Mucosa of descending colon (tissue), 3 donors: Measurements from ENCODE around the gene LIG3. TPM values are rescaled to one million over a fixed set of nuclear protein-coding genes. Genes with fewer than 3 reads are reported as not detected.

Experiments
- ATAC-seq: fragments of 200-7000 bp; cut with Tn5 transposase; one replicate; pipeline ENCODE4 v1.9.1; 2020; ENCODE audit warnings: mild to moderate bottlenecking, moderate library complexity
- DNase-seq, 3 donors: peaks; one replicate each; pipeline ENCODE4 v3.0.0-alpha.2; 2020
- H3K36me3 ChIP-seq: fragments of 200-600 bp; one replicate; pipeline ENCODE4 v1.8.0; 2021; ENCODE audit warnings: low read depth, mild to moderate bottlenecking
- H3K4me1 ChIP-seq: fragments of 200-600 bp; one replicate; pipeline ENCODE4 v1.8.0; 2021; ENCODE audit warnings: low read depth, mild to moderate bottlenecking
- H3K4me3 ChIP-seq: fragments of 200-600 bp; one replicate; pipeline ENCODE4 v1.8.0; 2021; ENCODE audit warnings: mild to moderate bottlenecking
- H3K9me3 ChIP-seq: fragments of 200-600 bp; one replicate; pipeline ENCODE4 v1.8.0; 2021; ENCODE audit warnings: mild to moderate bottlenecking
- CTCF ChIP-seq: fragments of 200-600 bp; IDR thresholded peaks from one replicate; pipeline ENCODE4 v1.8.0; 2022; ENCODE audit warnings: antibody characterized with exemption, mild to moderate bottlenecking
- intact Hi-C, 2 donors: fragments of 100-400 bp; cut with DNase I in 1 of 2; cut with micrococcal nuclease in 1 of 2; formaldehyde crosslinking; loops; one replicate each; pipeline versions ENCODE4 v1.11.0 to v1.11.1; 2022; cut with DNase I, micrococcal nuclease
- total RNA-seq, 3 donors: library from RNA; stranded (reverse); fragmentation: NEBNext Ultra II Directional in 2 of 3; extraction: Animal tissue kit (Norgen Biotek cat#: 25700) in 2 of 3; gene quantifications; one replicate each; pipeline versions ENCODE4 v1.2.1 to v1.2.4, GENCODE V29; 2021 to 2023
- donor health status: DM: no; HTN: no; CAD: no; lungs with moderate emphysema.
- donor health status: DM: no; HTN: no; CAD: no.
- donor health status: DM: no; HTN: yes; CAD: no.

The LIG3 gene
- total RNA-seq, 3 donors from 2014 or later, result 29.4 to 48.9 (median 35.3) TPM

GRCh38 chr17:34987232-34987631, 6.9 kb downstream of the LIG3 start:
- ATAC-seq (peak; percentile 55), DNase-seq (no peak)
- peaks cover 11% of the 10 kb centered on the region for H3K4me1 ChIP-seq
- peaks cover 5% of the 10 kb centered on the region for H3K36me3 ChIP-seq
- no peaks in the 10 kb centered on the region for H3K9me3 ChIP-seq
- H3K4me3 ChIP-seq, result no peak overlapping the region
- no peak for TF ChIP-seq CTCF
- intact Hi-C loops, result no loop called here

GRCh38 chr17:34988644-34989043, 8.3 kb downstream of the LIG3 start:
- intact Hi-C loops, result no loop called here
- H3K36me3 ChIP-seq, result peaks cover 5% of the 10 kb centered on the region

GRCh38 chr17:34989473-34989872, 9.2 kb downstream of the LIG3 start:
- DNase-seq (no peak), ATAC-seq (no peak)
- peaks cover 6% of the 10 kb centered on the region for H3K36me3 ChIP-seq
- H3K9me3 ChIP-seq, result no peaks in the 10 kb centered on the region
- TF ChIP-seq CTCF, result no peak
- H3K4me1 ChIP-seq, result peaks cover 11% of the 10 kb centered on the region
- intact Hi-C loops, result no loop called here
- H3K4me3 ChIP-seq, result no peak overlapping the region

More at GRCh38 chr17:34988644-34989043, 8.3 kb downstream of the LIG3 start:
- ATAC-seq (no peak), DNase-seq (no peak)
- H3K4me3 ChIP-seq, result no peak overlapping the region
- peaks cover 11% of the 10 kb centered on the region for H3K4me1 ChIP-seq
- no peak for TF ChIP-seq CTCF
- no peaks in the 10 kb centered on the region for H3K9me3 ChIP-seq

GRCh38 chr17:34990921-34991365, 10.6 kb downstream of the LIG3 start:
- peaks cover 11% of the 10 kb centered on the region for H3K4me1 ChIP-seq
- H3K36me3 ChIP-seq, result peaks cover 8% of the 10 kb centered on the region
- intact Hi-C loops, result loop anchor here in 1 of 2 donors (10.0 kb wide), 1 partner anchor 104 kb away; no protein-coding TSS in a partner anchor
- no peaks in the 10 kb centered on the region for H3K9me3 ChIP-seq
- H3K4me3 ChIP-seq, result no peak overlapping the region
- TF ChIP-seq CTCF, result no peak
- ATAC-seq, result peak; percentile 85
- DNase-seq, result peak in 1 of 3 donors; percentile 57

GRCh38 chr17:34991606-34992005, 11.3 kb downstream of the LIG3 start:
- intact Hi-C loops, result loop anchor here in 1 of 2 donors (10.0 kb wide), 1 partner anchor 103 kb away; no protein-coding TSS in a partner anchor
- Histone ChIP-seq H3K4me1 (peaks cover 11% of the 10 kb centered on the region), H3K9me3 (no peaks in the 10 kb centered on the region), H3K36me3 (peaks cover 8% of the 10 kb centered on the region), H3K4me3 (no peak overlapping the region)
- DNase-seq (no peak), ATAC-seq (no peak)
- no peak for TF ChIP-seq CTCF

- peaks cover 11% of the 10 kb centered on the region for H3K4me1 ChIP-seq
- intact Hi-C loops, result loop anchor here in 1 of 2 donors (10.0 kb wide), 1 partner anchor 102 kb away; no protein-coding TSS in a partner anchor
Observed at GRCh38 chr17:34993031-34993430, 12.7 kb downstream of the LIG3 start.

More at GRCh38 chr17:34993031-34993430, 12.7 kb downstream of the LIG3 start:
- no peak for ATAC-seq
- DNase-seq, result no peak
- peaks cover 8% of the 10 kb centered on the region for H3K36me3 ChIP-seq
- no peak for TF ChIP-seq CTCF
- H3K4me3 ChIP-seq, result no peak overlapping the region
- no peaks in the 10 kb centered on the region for H3K9me3 ChIP-seq
